Motor neuron (in vitro differentiated cells): Measurements from ENCODE around the gene CEP164. TPM values are rescaled to one million over a fixed set of nuclear protein-coding genes. Genes with fewer than 3 reads are reported as not detected.
"Not testable (repeated sequence)": the region's sequence is repeated elsewhere in the genome, so short reads cannot be mapped to it uniquely, and the experiment has no call there.

Source experiments
- ATAC-seq, 8 experiments: fragments of 200-7000 bp; cut with Tn5 transposase; replicated peaks in 6 of 8; 2 replicates each; pipeline ENCODE4 v1.8.0; 2021; ENCODE audit warnings: mild to moderate bottlenecking in 8 of 8, moderate library complexity in 8 of 8
- H3K27ac ChIP-seq, 2 donors: fragments of 250-450 bp; sonication (Bioruptor Pico); 2 replicates each; pipeline ENCODE4 v1.9.0; 2021; ENCODE audit warnings: antibody characterized with exemption in 2 of 2, mild to moderate bottlenecking in 2 of 2, moderate library complexity in 1 of 2
- H3K4me1 ChIP-seq, 2 donors: fragments of 250-450 bp; sonication (Bioruptor Pico); replicated peaks in 1 of 2; 2 replicates each; pipeline ENCODE4 v1.6.1; 2021; ENCODE audit warnings: antibody characterized with exemption in 2 of 2, mild to moderate bottlenecking in 2 of 2, moderate library complexity in 1 of 2
- H3K4me3 ChIP-seq, 5 donors: fragments of 250-450 bp; sonication (Bioruptor Pico); 2 replicates each; pipeline ENCODE4 v1.9.0; 2021; ENCODE audit warnings: antibody characterized with exemption in 5 of 5, mild to moderate bottlenecking in 5 of 5, moderate library complexity in 4 of 5
- WGBS, 10 experiments: fragments of 450-650 bp; shearing (Covaris generic); methylation state at CpG; one replicate each; pipeline ENCODE4 v1.0.0; 2022; 5-methylcytosine and 5-hydroxymethylcytosine counted together
- in situ Hi-C, 9 experiments: fragments of 400-800 bp; cut with MboI; loops; one replicate each; pipeline ENCODE4 v1.15.0; 2021; ENCODE audit warnings: low sequenced_read_pairs in 9 of 9, low pct_unique_long_range_greater_than_20kb in 2 of 9; ENCODE audit not compliant: unreplicated experiment in 9 of 9
- total RNA-seq, 8 experiments: library from RNA; unstranded; fragments of 300-600 nt; gene quantifications; 2 replicates each; pipeline versions ENCODE4 v1.2.3 to v1.2.4, GENCODE V29; 2022

The CEP164 gene
- total RNA-seq, 8 experiments from 2014 or later = 13.3 to 118 (median 25.7) TPM

GRCh38 chr11:117313828-117314768, 13.6 kb upstream of the CEP164 start:
- WGBS, 10 experiments = 59 to 100% (median 83%) methylated on average over 1 to 9 of the region's 14 CpGs
- in situ Hi-C loops = no loop called here
- H3K4me3 ChIP-seq = peak overlapping the region; percentile 69 to 84 (median 73)
- no peak for ATAC-seq
- H3K27ac ChIP-seq = no peak overlapping the region
- peaks cover 16 to 18% of the 10 kb centered on the region in 2 donors for H3K4me1 ChIP-seq

DNA sequence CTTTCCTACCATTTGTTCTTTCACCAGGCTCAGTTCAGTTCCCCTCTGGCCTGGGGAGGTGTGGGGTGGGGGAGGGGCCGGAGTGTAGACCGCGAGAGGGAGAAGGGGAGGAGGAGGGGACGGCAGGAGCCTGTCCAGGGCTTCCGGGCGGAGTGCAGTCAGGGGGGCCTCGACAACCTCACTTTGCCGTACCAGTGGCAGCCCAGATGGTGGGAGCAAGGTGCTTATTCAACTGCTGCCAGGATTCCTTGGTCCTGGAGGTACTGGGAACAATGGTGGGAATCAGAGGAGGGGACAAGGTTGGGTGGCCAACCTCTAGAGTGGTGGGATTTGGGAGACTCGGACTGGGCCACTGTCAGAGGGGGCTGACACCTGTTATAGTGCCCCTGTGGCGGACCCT, 12.8 kb upstream of the CEP164 start:
- 7% methylated on average over 3 of the region's 10 CpGs; no CpG with 5 or more reads in 9 of the 10 experiments for WGBS, 10 experiments
- no peak overlapping the region for H3K27ac ChIP-seq
- H3K4me3 ChIP-seq = peak overlapping the region; percentile 69 to 84 (median 73)
- in situ Hi-C loops = no loop called here
- no peak for ATAC-seq
- H3K4me1 ChIP-seq = peaks cover 16 to 18% of the 10 kb centered on the region in 2 donors

DNA sequence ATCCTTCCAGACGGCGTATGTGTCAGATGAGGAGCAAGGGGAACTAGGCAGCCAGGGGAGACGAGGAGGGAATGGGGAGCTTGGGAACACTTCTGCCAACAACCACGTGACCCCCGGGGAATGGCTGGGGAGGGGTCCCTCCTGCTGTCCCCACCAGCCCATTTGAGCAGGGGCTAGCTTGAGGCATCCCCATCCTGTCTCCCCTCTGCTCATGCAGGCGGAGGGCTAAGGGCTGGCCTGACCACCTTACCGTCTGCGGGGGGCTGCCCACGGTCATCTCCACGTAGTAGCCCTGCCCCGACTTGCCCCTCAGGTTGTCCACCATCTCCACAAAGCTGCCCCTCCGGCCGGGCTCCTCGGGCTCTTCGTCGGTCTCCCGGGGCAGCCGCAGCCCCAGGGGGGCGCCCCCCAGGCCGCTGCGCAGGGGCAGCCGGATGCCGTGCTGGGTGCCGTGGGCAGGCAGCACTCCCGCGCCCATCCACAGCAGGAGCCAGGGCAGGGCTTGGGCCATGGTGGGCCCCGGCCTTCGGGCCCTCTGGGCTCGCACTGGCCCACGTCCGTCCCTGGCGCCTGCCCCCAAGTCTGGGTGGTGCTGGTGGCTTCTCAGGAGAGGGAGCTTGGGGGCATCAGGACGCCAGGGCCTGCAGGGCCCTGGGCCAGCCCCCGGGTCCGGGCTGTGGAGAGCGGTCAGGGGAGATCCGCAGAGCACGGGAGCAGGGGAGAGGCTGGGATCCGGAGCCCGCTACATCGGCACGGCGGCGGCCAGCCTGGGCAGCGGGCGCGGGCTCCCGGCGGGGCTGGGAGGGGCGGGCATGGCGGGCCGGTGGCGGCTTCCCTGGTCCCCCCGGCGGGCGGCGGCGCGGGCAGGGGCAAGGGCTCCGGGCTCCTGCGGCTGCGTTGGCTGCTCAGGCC, 12.1 kb upstream of the CEP164 start:
- WGBS, 10 experiments = 0 to 15% (median 0%) methylated on average over 2 to 8 of the region's 62 CpGs; no CpG with 5 or more reads in 7 of the 10 experiments
- ATAC-seq = peak; percentile 56 to 70 (median 66)
- peak overlapping the region; percentile 69 to 84 (median 73) for H3K4me3 ChIP-seq
- in situ Hi-C loops = no loop called here
- H3K4me1 ChIP-seq = peaks cover 16 to 18% of the 10 kb centered on the region in 2 donors
- peak overlapping the region; percentile 37 to 68 for H3K27ac ChIP-seq

DNA sequence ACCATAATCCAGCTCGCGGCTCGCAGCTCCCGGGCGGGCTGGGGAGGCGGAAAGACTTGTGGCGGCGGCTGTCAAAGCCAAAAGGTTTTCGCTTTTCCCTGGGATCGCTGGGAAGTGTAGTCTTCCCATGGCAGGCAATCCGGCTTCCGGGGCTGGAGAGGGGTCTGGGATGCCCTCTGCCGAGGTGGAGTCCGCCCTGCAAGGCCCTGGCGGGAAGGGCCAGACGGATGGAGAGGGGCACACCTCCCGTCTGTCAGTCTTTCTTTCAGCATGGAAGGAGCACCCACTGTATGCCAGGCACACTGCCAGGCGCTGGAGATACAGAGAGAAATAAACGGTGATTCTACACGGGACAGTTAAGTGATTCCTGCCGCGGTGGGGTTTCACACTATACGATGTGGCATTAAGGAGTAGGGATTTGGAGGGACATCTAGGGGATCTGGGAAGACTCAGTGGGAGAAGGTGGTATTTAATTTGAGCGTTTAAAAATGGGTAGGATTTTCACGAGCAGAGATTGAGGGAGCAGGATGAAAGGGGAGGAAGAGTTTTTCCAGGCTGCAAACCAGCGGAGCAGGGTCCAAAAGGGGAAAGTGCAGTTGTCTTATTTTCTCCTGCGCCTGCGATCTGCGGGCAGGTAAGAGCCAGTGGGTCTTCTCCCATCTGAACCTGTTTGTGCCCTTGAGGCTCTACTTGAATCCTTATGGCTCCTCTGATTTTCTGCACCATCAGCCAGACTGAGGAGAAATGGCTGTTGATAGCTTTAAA, 11.3 kb upstream of the CEP164 start, which contains the start of gene BACE1:
Gene BACE1, minus strand, starts transcription at position 60 of the 765 bp plus-strand sequence. CDS start 461 bp downstream, outside the sequence.
- in situ Hi-C loops = no loop called here
- ATAC-seq = peak; percentile 80 to 96 (median 94)
- peak within 1 kb of the TSS; percentile 69 to 84 (median 73) for H3K4me3 ChIP-seq
- 4 to 53% (median 32%) methylated on average over 2 to 16 of the region's 29 CpGs; no CpG with 5 or more reads in 2 of the 10 experiments for WGBS, 10 experiments
- peaks cover 16 to 18% of the 10 kb centered on the region in 2 donors for H3K4me1 ChIP-seq
- peak within 1 kb of the TSS; percentile 37 to 68 for H3K27ac ChIP-seq

DNA sequence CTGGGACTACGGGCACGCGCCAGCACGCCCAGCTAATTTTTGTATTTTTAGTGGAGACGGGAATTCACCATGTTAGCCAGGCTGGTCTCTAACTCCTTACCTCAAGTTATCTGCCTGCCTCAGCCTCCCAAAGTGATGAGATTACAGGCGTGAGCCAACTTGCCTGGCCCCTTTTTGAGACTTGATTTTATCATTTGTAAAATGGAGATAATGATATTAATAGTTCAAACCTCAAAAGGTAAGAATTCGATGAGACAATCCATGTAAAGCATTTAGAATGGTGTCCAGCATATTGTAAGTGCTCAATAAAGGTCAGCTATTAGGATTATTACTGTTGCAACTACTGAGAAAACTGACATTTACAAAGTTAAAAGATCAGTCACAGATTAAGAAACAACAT, 8.9 kb upstream of the CEP164 start:
- peaks cover 16 to 18% of the 10 kb centered on the region in 2 donors for H3K4me1 ChIP-seq
- in situ Hi-C loops = no loop called here
- H3K27ac ChIP-seq = no peak overlapping the region
- WGBS, 10 experiments = 50 to 100% (median 75%) methylated on average over 1 to 7 of the region's 7 CpGs; no CpG with 5 or more reads in 1 of the 10 experiments
- H3K4me3 ChIP-seq = no peak overlapping the region
- ATAC-seq = no peak

- in situ Hi-C loops = no loop called here
- Histone ChIP-seq H3K4me1 (peaks cover 13 to 16% of the 10 kb centered on the region in 2 donors), H3K27ac (no peak overlapping the region), H3K4me3 (no peak overlapping the region)
- WGBS, 10 experiments = 0 to 92% (median 76%) methylated on average over 2 to 4 of the region's 5 CpGs
- ATAC-seq = peak in 3 of 8 experiments; percentile 8 to 50 (median 42)
Observed at GRCh38 chr11:117319214-117319840, 8.3 kb upstream of the CEP164 start.

GRCh38 chr11:117327255-117327566, 443 bp upstream of the CEP164 start:
- ATAC-seq, H3K4me1 ChIP-seq, H3K27ac ChIP-seq, in situ Hi-C loops: not testable (repeated sequence)
- H3K4me3 ChIP-seq = peak overlapping the region; percentile 54 to 86 (median 81)
- 0 to 17% (median 5%) methylated on average over 1 to 3 of the region's 5 CpGs; no CpG with 5 or more reads in 4 of the 10 experiments for WGBS, 10 experiments

GRCh38 chr11:117328375-117329010, 839 bp downstream of the CEP164 start:
- 0 to 21% (median 5%) methylated on average over 2 to 13 of the region's 15 CpGs; no CpG with 5 or more reads in 1 of the 10 experiments for WGBS, 10 experiments
- peak; percentile 8 to 36 (median 16) for ATAC-seq
- H3K4me1 ChIP-seq = peaks cover 6 to 9% of the 10 kb centered on the region in 2 donors
- in situ Hi-C loops = no loop called here
- H3K27ac ChIP-seq = peak overlapping the region; percentile 67 to 78
- peak overlapping the region; percentile 54 to 86 (median 81) for H3K4me3 ChIP-seq

DNA sequence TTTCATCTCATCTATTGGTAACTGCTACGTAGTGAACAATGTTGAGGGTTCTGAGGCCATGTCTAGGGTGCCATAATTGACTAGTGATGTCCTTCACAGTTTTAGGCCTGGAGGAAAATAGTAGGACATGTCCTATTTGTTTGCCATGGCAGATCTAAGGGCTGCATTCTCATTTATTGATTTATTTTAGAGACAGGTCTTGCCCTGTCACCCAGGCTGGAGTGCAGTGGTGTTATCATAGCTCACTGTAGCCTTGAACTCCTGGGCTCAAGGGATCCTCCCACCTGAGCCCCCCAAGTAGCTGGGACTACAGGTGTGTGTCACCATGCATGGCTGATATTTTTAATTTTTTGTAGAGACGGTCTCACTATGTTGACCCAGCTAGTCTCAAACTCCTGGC, 5.2 kb downstream of the CEP164 start:
- H3K27ac ChIP-seq = peak overlapping the region in 1 of 2 donors; percentile 52
- ATAC-seq = no peak
- 0 to 100% (median 83%) methylated on average over 1 to 2 of the region's 2 CpGs; no CpG with 5 or more reads in 3 of the 10 experiments for WGBS, 10 experiments
- in situ Hi-C loops = no loop called here
- peaks cover 10 to 15% of the 10 kb centered on the region in 2 donors for H3K4me1 ChIP-seq
- H3K4me3 ChIP-seq = no peak overlapping the region

DNA sequence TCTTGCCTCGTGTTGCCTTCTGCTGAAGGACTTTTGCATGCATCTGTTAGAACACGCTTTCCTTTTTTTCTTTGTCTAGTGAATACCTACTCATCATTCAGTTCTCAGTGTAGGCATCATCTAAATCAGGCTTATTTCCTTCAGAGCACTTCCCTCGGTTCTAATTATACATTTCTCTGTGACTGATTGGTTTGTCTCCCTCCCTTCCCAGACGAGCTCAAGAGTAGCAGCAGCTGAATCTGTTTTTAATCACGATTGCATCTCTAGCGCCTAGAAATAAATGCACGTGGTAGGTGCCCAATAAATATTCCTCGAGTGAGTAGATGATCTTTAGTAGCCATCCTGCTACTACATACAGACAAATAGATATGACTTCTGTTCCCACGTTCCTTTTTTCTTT, 6.3 kb downstream of the CEP164 start:
- peak in 6 of 8 experiments; percentile 18 to 96 (median 86) for ATAC-seq
- H3K4me1 ChIP-seq = peaks cover 6 to 12% of the 10 kb centered on the region in 2 donors
- peak overlapping the region in 1 of 2 donors; percentile 18 for H3K27ac ChIP-seq
- in situ Hi-C loops = no loop called here
- H3K4me3 ChIP-seq = no peak overlapping the region
- 19 to 73% (median 60%) methylated on average over 1 to 7 of the region's 9 CpGs for WGBS, 10 experiments

- WGBS, 10 experiments = 67 to 100% (median 93%) methylated on average over 1 to 4 of the region's 6 CpGs; no CpG with 5 or more reads in 4 of the 10 experiments
- in situ Hi-C loops = no loop called here
- Histone ChIP-seq H3K4me1 (peaks cover 4 to 10% of the 10 kb centered on the region in 2 donors), H3K27ac (no peak overlapping the region), H3K4me3 (no peak overlapping the region)
- no peak for ATAC-seq
Observed at GRCh38 chr11:117334896-117335295, 7.2 kb downstream of the CEP164 start.
